Measurements from ENCODE around the gene TMOD2. TPM values are rescaled to one million over a fixed set of nuclear protein-coding genes. Genes with fewer than 3 reads are reported as not detected.

Gene TMOD2
- total RNA-seq, 1 donor from 2014 or later: 4.3 TPM

GRCh38 chr15:51735228-51736010 is 16.0 kb upstream of the TMOD2 start:
- Mint-ChIP-seq H3K4me3 (ENCODE audit: unreplicated experiment) (no peak overlapping the region), H3K36me3 (ENCODE audit: unreplicated experiment) (no peaks in the 10 kb centered on the region), H3K27ac (ENCODE audit: unreplicated experiment) (no peak overlapping the region), H3K27me3 (ENCODE audit: unreplicated experiment) (peaks cover 2% of the 10 kb centered on the region), H3K9me3 (ENCODE audit: unreplicated experiment) (no peaks in the 10 kb centered on the region), H3K4me1 (ENCODE audit: unreplicated experiment) (peaks cover 16% of the 10 kb centered on the region)
- TF ChIP-seq, protein P1, sequence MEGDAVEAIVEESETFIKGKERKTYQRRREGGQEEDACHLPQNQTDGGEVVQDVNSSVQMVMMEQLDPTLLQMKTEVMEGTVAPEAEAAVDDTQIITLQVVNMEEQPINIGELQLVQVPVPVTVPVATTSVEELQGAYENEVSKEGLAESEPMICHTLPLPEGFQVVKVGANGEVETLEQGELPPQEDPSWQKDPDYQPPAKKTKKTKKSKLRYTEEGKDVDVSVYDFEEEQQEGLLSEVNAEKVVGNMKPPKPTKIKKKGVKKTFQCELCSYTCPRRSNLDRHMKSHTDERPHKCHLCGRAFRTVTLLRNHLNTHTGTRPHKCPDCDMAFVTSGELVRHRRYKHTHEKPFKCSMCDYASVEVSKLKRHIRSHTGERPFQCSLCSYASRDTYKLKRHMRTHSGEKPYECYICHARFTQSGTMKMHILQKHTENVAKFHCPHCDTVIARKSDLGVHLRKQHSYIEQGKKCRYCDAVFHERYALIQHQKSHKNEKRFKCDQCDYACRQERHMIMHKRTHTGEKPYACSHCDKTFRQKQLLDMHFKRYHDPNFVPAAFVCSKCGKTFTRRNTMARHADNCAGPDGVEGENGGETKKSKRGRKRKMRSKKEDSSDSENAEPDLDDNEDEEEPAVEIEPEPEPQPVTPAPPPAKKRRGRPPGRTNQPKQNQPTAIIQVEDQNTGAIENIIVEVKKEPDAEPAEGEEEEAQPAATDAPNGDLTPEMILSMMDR (IDR thresholded peaks at IDR 0.05): no peak
- DNase-seq (ENCODE audit: extremely low spot score, unreplicated experiment): no peak

GRCh38 chr15:51736069-51736468 is 15.3 kb upstream of the TMOD2 start:
- no peak for DNase-seq (ENCODE audit: extremely low spot score, unreplicated experiment)
- Mint-ChIP-seq H3K27ac (ENCODE audit: unreplicated experiment) (no peak overlapping the region), H3K27me3 (ENCODE audit: unreplicated experiment) (peaks cover 4% of the 10 kb centered on the region), H3K9me3 (ENCODE audit: unreplicated experiment) (no peaks in the 10 kb centered on the region), H3K4me3 (ENCODE audit: unreplicated experiment) (peak overlapping the region; percentile 68), H3K4me1 (ENCODE audit: unreplicated experiment) (peaks cover 16% of the 10 kb centered on the region), H3K36me3 (ENCODE audit: unreplicated experiment) (no peaks in the 10 kb centered on the region)
- TF ChIP-seq, protein P1 (IDR thresholded peaks at IDR 0.05): no peak

DNA sequence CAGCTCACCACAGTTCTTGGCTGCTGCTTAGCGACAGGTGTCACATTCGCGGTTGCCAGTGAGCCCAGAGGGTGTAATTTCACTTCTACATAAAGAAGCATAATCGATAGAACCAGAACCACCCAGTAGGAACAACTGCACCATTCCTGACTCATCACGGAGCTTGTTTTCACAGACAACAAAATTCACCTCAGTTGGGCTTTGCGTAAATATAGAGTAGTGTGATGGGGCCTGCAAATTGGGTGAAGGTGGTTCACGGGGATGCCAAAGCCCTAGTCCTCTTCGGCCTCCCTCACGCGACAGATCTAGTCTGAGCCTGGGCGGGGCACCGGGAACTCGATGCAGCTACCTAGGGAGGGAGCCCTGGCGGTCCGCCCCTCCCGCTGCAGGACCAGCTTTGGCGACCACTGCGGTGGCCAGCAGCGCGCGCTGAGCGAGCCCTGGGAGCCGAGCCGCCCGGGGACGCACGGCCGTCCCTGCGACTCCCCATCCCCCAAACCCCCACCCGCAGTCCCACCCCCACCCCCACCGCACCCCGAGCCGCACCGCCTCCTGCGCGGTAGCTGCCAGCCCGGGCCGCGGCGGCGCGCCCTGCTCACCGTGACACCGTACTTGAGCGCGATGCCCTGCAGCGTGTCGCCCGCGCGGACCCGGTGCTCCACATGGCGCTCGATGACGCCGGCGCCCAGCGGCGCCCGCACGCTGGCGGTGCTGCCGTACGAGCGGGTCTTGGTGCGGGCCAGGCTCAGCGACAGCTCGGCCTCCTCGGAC is 14.5 kb upstream of the TMOD2 start:
- TF ChIP-seq, protein P1 (IDR thresholded peaks at IDR 0.05): no peak
- Mint-ChIP-seq H3K9me3 (ENCODE audit: unreplicated experiment) (no peaks in the 10 kb centered on the region), H3K4me3 (ENCODE audit: unreplicated experiment) (peak overlapping the region; percentile 68), H3K27ac (ENCODE audit: unreplicated experiment) (no peak overlapping the region), H3K4me1 (ENCODE audit: unreplicated experiment) (peaks cover 8% of the 10 kb centered on the region), H3K36me3 (ENCODE audit: unreplicated experiment) (no peaks in the 10 kb centered on the region), H3K27me3 (ENCODE audit: unreplicated experiment) (peaks cover 6% of the 10 kb centered on the region)
- no peak for DNase-seq (ENCODE audit: extremely low spot score, unreplicated experiment)

- Mint-ChIP-seq H3K27ac (ENCODE audit: unreplicated experiment) (no peak within 1 kb of the TSS), H3K9me3 (ENCODE audit: unreplicated experiment) (no peaks in the 10 kb centered on the region), H3K36me3 (ENCODE audit: unreplicated experiment) (no peaks in the 10 kb centered on the region), H3K4me1 (ENCODE audit: unreplicated experiment) (peaks cover 6% of the 10 kb centered on the region), H3K4me3 (ENCODE audit: unreplicated experiment) (peak within 1 kb of the TSS; percentile 73), H3K27me3 (ENCODE audit: unreplicated experiment) (peaks cover 13% of the 10 kb centered on the region)
- peak; percentile 85 for DNase-seq (ENCODE audit: extremely low spot score, unreplicated experiment)
- TF ChIP-seq, protein P1 (IDR thresholded peaks at IDR 0.05): no peak
Observed at GRCh38 chr15:51737522-51738305, 13.7 kb upstream of the TMOD2 start, which contains the start of gene LYSMD2. LYSMD2 (minus strand) TSS chr15:51737655; CDS start chr15:51737622, 33 bp downstream.

Data from osteocyte (in vitro differentiated cells).